Measurements from ENCODE around the gene SCD. TPM values are rescaled to one million over a fixed set of nuclear protein-coding genes. Genes with fewer than 3 reads are reported as not detected.

The SCD gene
- total RNA-seq, 4 donors from 2014 or later, result 24.3 to 53.9 (median 49.7) TPM

GRCh38 chr10:100330079-100330478, 17.0 kb upstream of the SCD start, which contains the start of gene PKD2L1:
Gene PKD2L1 (minus strand): TSS chr10:100330228. CDS start chr10:100330103, 125 bp downstream.
- WGBS, result 35% methylated on average over 5 of the region's 5 CpGs
- Histone ChIP-seq H3K36me3 (no peaks in the 10 kb centered on the region), H3K9me3 (no peaks in the 10 kb centered on the region), H3K27ac (no peak within 1 kb of the TSS), H3K4me1 (peaks cover 6% of the 10 kb centered on the region), H3K4me3 (no peak within 1 kb of the TSS), H3K27me3 (peaks cover 36% of the 10 kb centered on the region)
- no peak for DNase-seq (ENCODE audit: low spot score in 2 of 2)
- TF ChIP-seq POLR2AphosphoS5 (IDR thresholded peaks at IDR 0.05) (no peak), POLR2A (IDR thresholded peaks at IDR 0.05) (no peak), EP300 (IDR thresholded peaks at IDR 0.05) (no peak), CTCF (IDR thresholded peaks at IDR 0.05) (no peak)

- WGBS, result 53% methylated on average over 4 of the region's 4 CpGs
- Histone ChIP-seq H3K4me3 (no peak overlapping the region), H3K4me1 (no peaks in the 10 kb centered on the region), H3K27ac (no peak overlapping the region), H3K9me3 (no peaks in the 10 kb centered on the region), H3K27me3 (peaks cover 38% of the 10 kb centered on the region), H3K36me3 (no peaks in the 10 kb centered on the region)
- no peak for DNase-seq (ENCODE audit: low spot score in 2 of 2)
- TF ChIP-seq CTCF (IDR thresholded peaks at IDR 0.05), result no peak
- TF ChIP-seq POLR2AphosphoS5 (IDR thresholded peaks at IDR 0.05), result no peak
These were observed 13.9 kb upstream of the SCD start for GRCh38 chr10:100333106-100333505.

GRCh38 chr10:100333661-100334440, 13.2 kb upstream of the SCD start:
- WGBS, result 60% methylated on average over 2 of the region's 2 CpGs
- no peak overlapping the region for H3K27ac ChIP-seq
- TF ChIP-seq POLR2A (IDR thresholded peaks at IDR 0.05) (no peak), POLR2AphosphoS5 (IDR thresholded peaks at IDR 0.05) (no peak), EP300 (IDR thresholded peaks at IDR 0.05) (no peak), CTCF (IDR thresholded peaks at IDR 0.05) (no peak)
- H3K4me1 ChIP-seq, result no peaks in the 10 kb centered on the region
- no peaks in the 10 kb centered on the region for H3K9me3 ChIP-seq
- no peaks in the 10 kb centered on the region for H3K36me3 ChIP-seq
- no peak for DNase-seq (ENCODE audit: low spot score in 2 of 2)
- peaks cover 35% of the 10 kb centered on the region for H3K27me3 ChIP-seq
- H3K4me3 ChIP-seq, result no peak overlapping the region

GRCh38 chr10:100334762-100335161, 12.3 kb upstream of the SCD start:
- TF ChIP-seq CTCF (IDR thresholded peaks at IDR 0.05) (no peak), POLR2A (IDR thresholded peaks at IDR 0.05) (no peak), POLR2AphosphoS5 (IDR thresholded peaks at IDR 0.05) (no peak), EP300 (IDR thresholded peaks at IDR 0.05) (no peak)
- Histone ChIP-seq H3K27ac (no peak overlapping the region), H3K9me3 (no peaks in the 10 kb centered on the region), H3K4me3 (no peak overlapping the region), H3K27me3 (peaks cover 27% of the 10 kb centered on the region), H3K4me1 (no peaks in the 10 kb centered on the region), H3K36me3 (no peaks in the 10 kb centered on the region)
- no peak for DNase-seq (ENCODE audit: low spot score in 2 of 2)
- WGBS, result 84% methylated on average over 9 of the region's 9 CpGs

GRCh38 chr10:100338434-100339036, 8.5 kb upstream of the SCD start:
- TF ChIP-seq EP300 (IDR thresholded peaks at IDR 0.05) (no peak), POLR2AphosphoS5 (IDR thresholded peaks at IDR 0.05) (no peak), CTCF (IDR thresholded peaks at IDR 0.05) (peak; percentile 91)
- H3K27me3 ChIP-seq, result peaks cover 7% of the 10 kb centered on the region
- no peaks in the 10 kb centered on the region for H3K9me3 ChIP-seq
- 54% methylated on average over 4 of the region's 4 CpGs for WGBS
- H3K4me1 ChIP-seq, result no peaks in the 10 kb centered on the region
- H3K27ac ChIP-seq, result no peak overlapping the region
- no peaks in the 10 kb centered on the region for H3K36me3 ChIP-seq
- no peak overlapping the region for H3K4me3 ChIP-seq
- DNase-seq (ENCODE audit: low spot score in 2 of 2), result peak in 1 of 2 donors; percentile 81

All from suprapubic skin (tissue), 4 donors.